ENCODE data around the gene FAR2.

DNA sequence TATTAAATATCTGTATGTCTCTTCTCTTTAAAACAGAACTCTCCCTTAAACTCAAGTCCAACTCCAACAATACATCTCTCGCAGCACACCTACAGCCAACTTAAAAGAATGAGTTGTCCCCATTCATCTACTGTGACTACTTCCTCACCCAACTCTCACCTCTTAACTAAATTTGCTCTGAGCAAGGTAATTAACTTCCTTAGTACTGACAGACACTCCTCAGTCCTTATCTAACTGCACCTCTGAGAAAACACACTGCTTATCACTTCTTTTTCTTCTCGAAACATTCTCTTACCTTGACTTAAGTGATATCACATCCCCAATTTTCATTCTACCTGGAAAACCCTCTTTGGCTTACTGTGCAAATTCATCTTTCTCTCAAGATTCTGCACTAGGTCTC, 224.9 kb downstream of the FAR2 start:
- TF ChIP-seq, protein P1, sequence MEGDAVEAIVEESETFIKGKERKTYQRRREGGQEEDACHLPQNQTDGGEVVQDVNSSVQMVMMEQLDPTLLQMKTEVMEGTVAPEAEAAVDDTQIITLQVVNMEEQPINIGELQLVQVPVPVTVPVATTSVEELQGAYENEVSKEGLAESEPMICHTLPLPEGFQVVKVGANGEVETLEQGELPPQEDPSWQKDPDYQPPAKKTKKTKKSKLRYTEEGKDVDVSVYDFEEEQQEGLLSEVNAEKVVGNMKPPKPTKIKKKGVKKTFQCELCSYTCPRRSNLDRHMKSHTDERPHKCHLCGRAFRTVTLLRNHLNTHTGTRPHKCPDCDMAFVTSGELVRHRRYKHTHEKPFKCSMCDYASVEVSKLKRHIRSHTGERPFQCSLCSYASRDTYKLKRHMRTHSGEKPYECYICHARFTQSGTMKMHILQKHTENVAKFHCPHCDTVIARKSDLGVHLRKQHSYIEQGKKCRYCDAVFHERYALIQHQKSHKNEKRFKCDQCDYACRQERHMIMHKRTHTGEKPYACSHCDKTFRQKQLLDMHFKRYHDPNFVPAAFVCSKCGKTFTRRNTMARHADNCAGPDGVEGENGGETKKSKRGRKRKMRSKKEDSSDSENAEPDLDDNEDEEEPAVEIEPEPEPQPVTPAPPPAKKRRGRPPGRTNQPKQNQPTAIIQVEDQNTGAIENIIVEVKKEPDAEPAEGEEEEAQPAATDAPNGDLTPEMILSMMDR (IDR thresholded peaks at IDR 0.05): no peak
- TF ChIP-seq ZFX (IDR thresholded peaks at IDR 0.05; ENCODE audit: borderline replicate concordance): no peak
